IMR-90 (cell line): ENCODE measurements around the gene IMMT. TPM values are rescaled to one million over a fixed set of nuclear protein-coding genes. Genes with fewer than 3 reads are reported as not detected.

ENCODE experiments used
- ATAC-seq: fragments of 200-7000 bp; cut with Tn5 transposase; 2 replicates; pipeline ENCODE4 v1.9.1; 2020; ENCODE audit warnings: low read depth, mild to moderate bottlenecking, moderate library complexity
- BruUV-seq: library from RNA; stranded (reverse); fragments of 400-500 nt; replicated peaks from 2 replicates; lab custom pipeline; 2021; lab: Mats Ljungman, UMichigan
- CTCF ChIA-PET: fragments of 300-600 bp; formaldehyde crosslinking; extraction: SDS; loops from one replicate; lab custom pipeline; 2021; ENCODE audit warnings: antibody characterized with exemption; lab: Yijun Ruan, JAX
- POLR2A ChIA-PET: fragments of 300-600 bp; sonication (Branson Sonifier 250); formaldehyde crosslinking; loops from one replicate; lab custom pipeline; 2022; ENCODE audit warnings: antibody characterized with exemption; ENCODE audit not compliant: unreplicated experiment; lab: Charles Lee
- DNase-seq: peaks from one replicate; pipeline ENCODE4 v3.0.0; 2013
- H2AFZ ChIP-seq: replicated peaks from 2 replicates; pipeline ENCODE3; 2013; ENCODE audit warnings: low read length, mild to moderate bottlenecking; ENCODE audit not compliant: poor library complexity
- H2AK5ac ChIP-seq: 2 replicates; pipeline ENCODE4 v1.6.1; 2013; ENCODE audit warnings: low read depth, low read length, inconsistent platforms
- H2AK9ac ChIP-seq: replicated peaks from 2 replicates; pipeline ENCODE3; 2013; ENCODE audit warnings: mild to moderate bottlenecking, low read depth, low read length, moderate library complexity; ENCODE audit not compliant: poor library complexity
- H2BK120ac ChIP-seq: 2 replicates; pipeline ENCODE4 v1.6.1; 2013; ENCODE audit warnings: low read depth, low read length, inconsistent platforms
- H2BK15ac ChIP-seq: 3 replicates; pipeline ENCODE4 v1.6.1; 2013; ENCODE audit warnings: low read depth, low read length, inconsistent platforms
- H2BK20ac ChIP-seq: 2 replicates; pipeline ENCODE4 v1.6.1; 2013; ENCODE audit warnings: low read depth, mild to moderate bottlenecking, inconsistent platforms, low read length, moderate library complexity
- H2BK5ac ChIP-seq: 2 replicates; pipeline ENCODE4 v1.6.1; 2013; ENCODE audit warnings: mild to moderate bottlenecking, low read depth, low read length, inconsistent platforms; ENCODE audit not compliant: poor library complexity, severe bottlenecking
- H3K14ac ChIP-seq: replicated peaks from 2 replicates; pipeline ENCODE4 v1.6.1; 2013; ENCODE audit warnings: low read depth, low read length, inconsistent platforms
- H3K18ac ChIP-seq: 2 replicates; pipeline ENCODE4 v1.6.1; 2013; ENCODE audit warnings: low read depth, low read length, control low read depth
- H3K23ac ChIP-seq: 2 replicates; pipeline ENCODE4 v1.6.1; 2013; ENCODE audit warnings: low read depth, low read length, inconsistent platforms
- H3K27ac ChIP-seq: 2 replicates; pipeline ENCODE4 v1.5.1; 2013; ENCODE audit warnings: mild to moderate bottlenecking, control low read depth, low read length; ENCODE audit not compliant: insufficient read depth
- H3K27me3 ChIP-seq: 2 replicates; pipeline ENCODE4 v1.6.1; 2013; ENCODE audit warnings: low read length; ENCODE audit not compliant: control insufficient read depth, insufficient read depth
- H3K36me3 ChIP-seq: 2 replicates; pipeline ENCODE4 v1.6.1; 2013; ENCODE audit warnings: low read length, mixed read lengths; ENCODE audit not compliant: control insufficient read depth, insufficient read depth
- H3K4ac ChIP-seq: 2 replicates; pipeline ENCODE4 v1.6.1; 2013; ENCODE audit warnings: low read depth, low read length, inconsistent platforms
- H3K4me1 ChIP-seq: 2 replicates; pipeline ENCODE4 v1.6.1; 2013; ENCODE audit warnings: low read length, mixed read lengths; ENCODE audit not compliant: control insufficient read depth, insufficient read depth
- H3K4me2 ChIP-seq: 2 replicates; pipeline ENCODE4 v1.6.1; 2013; ENCODE audit warnings: low read depth, mild to moderate bottlenecking, control low read depth, low read length, moderate library complexity
- H3K4me3 ChIP-seq: 2 replicates; pipeline ENCODE4 v1.5.1; 2013; ENCODE audit warnings: low read depth, mild to moderate bottlenecking, control low read depth, low read length, moderate library complexity; ENCODE audit not compliant: insufficient read depth
- H3K56ac ChIP-seq: 2 replicates; pipeline ENCODE4 v1.6.1; 2013; ENCODE audit warnings: low read length, inconsistent platforms; ENCODE audit not compliant: insufficient read depth; ENCODE audit errors: extremely low read depth
- H3K79me1 ChIP-seq, 2 experiments: 2 replicates each; pipeline ENCODE4 v1.6.1; 2013; ENCODE audit warnings: low read length in 2 of 2, inconsistent platforms in 1 of 2, low read depth in 1 of 2
- H3K9ac ChIP-seq: 2 replicates; pipeline ENCODE4 v1.6.1; 2013; ENCODE audit warnings: low read depth, low read length, control low read depth
- H3K9me1 ChIP-seq: 2 replicates; pipeline ENCODE4 v1.6.1; 2013; ENCODE audit warnings: low read length, inconsistent platforms; ENCODE audit not compliant: insufficient read depth
- H3K9me3 ChIP-seq: 2 replicates; pipeline ENCODE4 v1.6.1; 2013; ENCODE audit warnings: low read length; ENCODE audit not compliant: control insufficient read depth, insufficient read depth
- H4K20me1 ChIP-seq: 2 replicates; pipeline ENCODE4 v1.6.1; 2013; ENCODE audit warnings: low read length, inconsistent platforms; ENCODE audit not compliant: insufficient read depth
- H4K5ac ChIP-seq: 2 replicates; pipeline ENCODE4 v1.6.1; 2013; ENCODE audit warnings: mild to moderate bottlenecking, low read depth, low read length, control low read depth
- H4K8ac ChIP-seq, 2 experiments: 2 replicates each; pipeline ENCODE4 v1.6.1; 2013; ENCODE audit warnings: low read depth in 2 of 2, low read length in 2 of 2, control low read depth in 1 of 2, inconsistent platforms in 1 of 2
- H4K91ac ChIP-seq: 2 replicates; pipeline ENCODE4 v1.6.1; 2013; ENCODE audit warnings: low read depth, low read length, inconsistent platforms; ENCODE audit not compliant: insufficient read depth
- CTCF ChIP-seq: conservative IDR thresholded peaks from 2 replicates; pipeline ENCODE4 v1.5.1; 2012; ENCODE audit warnings: mild to moderate bottlenecking, low read depth, low read length, improper control_type of control experiment
- MAZ ChIP-seq: IDR thresholded peaks from 2 replicates; pipeline ENCODE4 v1.6.1; 2012; ENCODE audit warnings: low read depth, mild to moderate bottlenecking, low read length, improper control_type of control experiment, moderate library complexity, borderline replicate concordance
- NFE2L2 ChIP-seq: fragments of 150-350 bp; IDR thresholded peaks from 2 replicates; pipeline ENCODE4 v1.6.1; 2016; ENCODE audit warnings: low read depth, mild to moderate bottlenecking, low read length
- RAD21 ChIP-seq: IDR thresholded peaks from 2 replicates; pipeline ENCODE4 v1.6.1; 2012; ENCODE audit warnings: low read length, improper control_type of control experiment
- SMC3 ChIP-seq: fragments of 150-350 bp; IDR thresholded peaks from 2 replicates; pipeline ENCODE4 v1.6.1; 2016; ENCODE audit warnings: low read depth, mild to moderate bottlenecking, antibody characterized with exemption, low read length, moderate library complexity
- USF2 ChIP-seq: fragments of 150-350 bp; IDR thresholded peaks from 2 replicates; pipeline ENCODE4 v1.6.1; 2017; ENCODE audit warnings: mild to moderate bottlenecking, antibody characterized with exemption, low read length, low read depth
- WGBS, 2 experiments: methylation state at CpG; one replicate each; pipeline versions ENCODE4 v1.1.5 to v1.1.7; 2013; ENCODE audit warnings: missing lambda C conversion rate in 2 of 2; ENCODE audit not compliant: insufficient read length in 1 of 2; ENCODE audit errors: extremely low coverage in 2 of 2; 5-methylcytosine and 5-hydroxymethylcytosine counted together
- dilution Hi-C: fragments of 300-500 bp; cut with HindIII; formaldehyde crosslinking; loops from one replicate; pipeline ENCODE4 v1.14.3; 2018; ENCODE audit warnings: low sequenced_read_pairs; ENCODE audit not compliant: unreplicated experiment
- in situ Hi-C: fragments of 300-500 bp; cut with MboI; formaldehyde crosslinking; loops from 3 replicates; pipeline ENCODE4 v1.14.3; 2019; ENCODE audit warnings: low sequenced_read_pairs, inconsistent platforms, mixed read lengths
- intact Hi-C: fragments of 100-400 bp; cut with micrococcal nuclease; formaldehyde crosslinking; loops from 2 replicates; pipeline ENCODE4 v1.10.0; 2022
- polyA plus RNA-seq, 3 experiments: library from polyadenylated mRNA; depleted of rRNA; stranded (reverse); fragments of >200 nt; gene quantifications; 2 replicates each; pipeline ENCODE4 v1.2.3, GENCODE V29; 2012; ENCODE audit warnings: low replicate concordance in 1 of 3
- total RNA-seq: library from RNA; depleted of rRNA; stranded (reverse); fragments of >200 nt; gene quantifications from 2 replicates; pipeline ENCODE4 v1.2.3, GENCODE V29; 2012

Gene IMMT
- total and polyA plus RNA-seq, 2 of the 4 experiments (the other 2 are of a cell fraction): 50.5 to 87.3 TPM

- TF ChIP-seq MAZ (no peak), NFE2L2 (no peak)
Observed at GRCh38 chr2:86223140-86223926, 28.1 kb upstream of the IMMT start (continued).

- Histone ChIP-seq H3K4me1 (peaks cover 7% of the 10 kb centered on the region), H3K4ac (no peak overlapping the region), H4K8ac (no peak overlapping the region), H2BK120ac (no peak overlapping the region), H4K5ac (no peak overlapping the region), H3K56ac (no peak overlapping the region), H3K27me3 (peaks cover 2% of the 10 kb centered on the region; the same call in 1 of the 2 replicates), H3K14ac (no peak overlapping the region), H3K79me1 (no peaks in the 10 kb centered on the region), H3K27ac (no peak overlapping the region), H3K9ac (no peak overlapping the region), H3K4me2 (no peak overlapping the region), H2BK5ac (no peak overlapping the region), H2BK15ac (no peak overlapping the region), H3K9me1 (peaks cover 3% of the 10 kb centered on the region; the same call in 1 of the 2 replicates), H3K18ac (no peak overlapping the region), H2AK5ac (no peak overlapping the region), H3K36me3 (no peaks in the 10 kb centered on the region), H2AK9ac (no peak overlapping the region), H3K9me3 (no peaks in the 10 kb centered on the region), H2BK20ac (no peak overlapping the region), H4K20me1 (no peaks in the 10 kb centered on the region), H2AFZ (no peak overlapping the region), H4K91ac (no peak overlapping the region), H3K4me3 (no peak overlapping the region), H3K23ac (no peak overlapping the region)
- peak; percentile 71 for ATAC-seq
- intact Hi-C loops (loop anchor here (5.0 kb wide), 1 partner anchor 256 kb away; no protein-coding TSS in a partner anchor), dilution Hi-C loops (no loop called here), in situ Hi-C loops (no loop called here)
- TF ChIP-seq USF2 (no peak), RAD21 (peak; percentile 60), SMC3 (peak; percentile 51), CTCF (peak; percentile 59)
- ChIA-PET POLR2A (no interaction called here), CTCF (interaction anchor here (0.8 to 1.4 kb wide), 5 partner anchors 8 to 183 kb away, joined by 3 to 4 read pairs (median 4); no protein-coding TSS in a partner anchor)
- BruUV-seq: no TSS peak
- DNase-seq: peak; percentile 45
- 57% methylated on average over 4 of the region's 5 CpGs; no CpG with 5 or more reads in 1 of the 2 experiments for WGBS, 2 experiments
Observed at GRCh38 chr2:86221066-86221684, 25.9 kb upstream of the IMMT start.
